H1 (cell line): ENCODE measurements around the gene UGT2B7. TPM values are rescaled to one million over a fixed set of nuclear protein-coding genes. Genes with fewer than 3 reads are reported as not detected.

ENCODE experiments used
- ATF3 ChIP-seq: IDR thresholded peaks from 2 replicates; pipeline ENCODE4 v1.6.1; 2011; ENCODE audit warnings: low read depth, mild to moderate bottlenecking, low read length; ENCODE audit not compliant: insufficient read depth
- CEBPB ChIP-seq: IDR thresholded peaks from 2 replicates; pipeline ENCODE4 v1.6.1; 2012; ENCODE audit warnings: low read depth, low read length
- CHD7 ChIP-seq: fragments of 300-600 bp; sonication (generic); IDR thresholded peaks from 2 replicates; pipeline ENCODE4 v1.7.1; 2012; ENCODE audit warnings: low read length, moderate library complexity, mild to moderate bottlenecking, inconsistent platforms; ENCODE audit not compliant: insufficient replicate concordance
- CTBP2 ChIP-seq: IDR thresholded peaks from 2 replicates; pipeline ENCODE4 v1.7.0; 2011; ENCODE audit warnings: borderline replicate concordance, mild to moderate bottlenecking, moderate library complexity, mixed read lengths, low read length; ENCODE audit not compliant: insufficient read depth, insufficient read length
- EGR1 ChIP-seq: IDR thresholded peaks from 2 replicates; pipeline ENCODE4 v1.6.1; 2011; ENCODE audit warnings: low read depth, low read length, borderline replicate concordance
- EP300 ChIP-seq, 2 experiments: IDR thresholded peaks; 1 replicate in 1 of 2; 2 replicates in 1 of 2; pipeline ENCODE4 v1.6.1; 2011 to 2012; ENCODE audit warnings: low read depth in 2 of 2, low read length in 2 of 2, mild to moderate bottlenecking in 2 of 2, borderline replicate concordance in 1 of 2, inconsistent platforms in 1 of 2, moderate library complexity in 1 of 2
- POLR2AphosphoS5 ChIP-seq: IDR thresholded peaks from 2 replicates; pipeline ENCODE4 v1.6.1; 2011; ENCODE audit warnings: low read depth, low read length
- RBBP5 ChIP-seq: IDR thresholded peaks from 2 replicates; pipeline ENCODE4 v1.7.1; 2012; ENCODE audit warnings: low read depth, mild to moderate bottlenecking, inconsistent platforms, low read length, moderate library complexity, borderline replicate concordance
- SIX5 ChIP-seq: IDR thresholded peaks from 2 replicates; pipeline ENCODE4 v1.6.1; 2011; ENCODE audit warnings: mild to moderate bottlenecking, low read depth, low read length
- SP2 ChIP-seq: IDR thresholded peaks from 2 replicates; pipeline ENCODE4 v1.6.1; 2012; ENCODE audit warnings: mild to moderate bottlenecking, low read length, inconsistent platforms
- TAF1 ChIP-seq: IDR thresholded peaks from 2 replicates; pipeline ENCODE4 v1.6.1; 2011; ENCODE audit warnings: mild to moderate bottlenecking, low read depth, low read length
- polyA plus RNA-seq, 7 experiments: library from polyadenylated mRNA; depleted of rRNA in 3 of 7; stranded (reverse) in 5 of 7; unstranded in 2 of 7; fragments of >200 nt in 5 of 7; fragments of 200-250 nt in 2 of 7; gene quantifications; 1 replicate in 5 of 7; 2 replicates in 1 of 7; 4 replicates in 1 of 7; pipeline versions ENCODE4 v1.2.1 to v1.2.3, GENCODE V29; 2011 to 2013; ENCODE audit warnings: missing spikeins in 2 of 7, mixed read lengths in 2 of 7
- total RNA-seq: library from RNA; stranded (reverse); fragmentation: NEBNext Ultra II Directional; extraction: Animal tissue kit (Norgen Biotek cat#: 25700); gene quantifications from 2 replicates; pipeline ENCODE4 v1.2.1, GENCODE V29; 2021

The UGT2B7 gene
- total and polyA plus RNA-seq, 2 of the 8 experiments (the other 6 are each of a cell fraction or from before 2014, with no cell fraction given) = not detected

- TF ChIP-seq CHD7 (no peak), SP2 (no peak), SIX5 (no peak), EP300 (IDR thresholded peaks at IDR 0.05; ENCODE audit: borderline replicate concordance in 1 of 2, low read depth in 2 of 2, low read length in 2 of 2) (no peak), RBBP5 (no peak), EGR1 (no peak), ATF3 (no peak), TAF1 (no peak), CEBPB (no peak), POLR2AphosphoS5 (no peak), CTBP2 (no peak)
Observed at GRCh38 chr4:69098470-69098869, 2.2 kb downstream of the UGT2B7 start (continued).
